Neural cell (in vitro differentiated cells): ENCODE measurements around the gene OLIG1.

Source experiments
- POLR2AphosphoS5 ChIP-seq: IDR thresholded peaks from 2 replicates; pipeline ENCODE4 v1.6.1; 2012
- TF ChIP-seq, protein P1 (sequence below): fragments of 450-650 bp; IDR thresholded peaks from 2 replicates; pipeline ENCODE4 v1.5.1; 2014; ENCODE audit warnings: antibody characterized with exemption, mild to moderate bottlenecking, moderate library complexity; ENCODE audit not compliant: poor library complexity, severe bottlenecking

DNA sequence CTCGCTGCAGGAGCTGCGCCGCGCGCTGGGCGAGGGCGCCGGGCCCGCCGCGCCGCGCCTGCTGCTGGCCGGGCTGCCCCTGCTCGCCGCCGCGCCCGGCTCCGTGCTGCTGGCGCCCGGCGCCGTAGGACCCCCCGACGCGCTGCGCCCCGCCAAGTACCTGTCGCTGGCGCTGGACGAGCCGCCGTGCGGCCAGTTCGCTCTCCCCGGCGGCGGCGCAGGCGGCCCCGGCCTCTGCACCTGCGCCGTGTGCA lies 730 bp downstream of the OLIG1 start:
- no peak for TF ChIP-seq POLR2AphosphoS5
- TF ChIP-seq, protein P1, sequence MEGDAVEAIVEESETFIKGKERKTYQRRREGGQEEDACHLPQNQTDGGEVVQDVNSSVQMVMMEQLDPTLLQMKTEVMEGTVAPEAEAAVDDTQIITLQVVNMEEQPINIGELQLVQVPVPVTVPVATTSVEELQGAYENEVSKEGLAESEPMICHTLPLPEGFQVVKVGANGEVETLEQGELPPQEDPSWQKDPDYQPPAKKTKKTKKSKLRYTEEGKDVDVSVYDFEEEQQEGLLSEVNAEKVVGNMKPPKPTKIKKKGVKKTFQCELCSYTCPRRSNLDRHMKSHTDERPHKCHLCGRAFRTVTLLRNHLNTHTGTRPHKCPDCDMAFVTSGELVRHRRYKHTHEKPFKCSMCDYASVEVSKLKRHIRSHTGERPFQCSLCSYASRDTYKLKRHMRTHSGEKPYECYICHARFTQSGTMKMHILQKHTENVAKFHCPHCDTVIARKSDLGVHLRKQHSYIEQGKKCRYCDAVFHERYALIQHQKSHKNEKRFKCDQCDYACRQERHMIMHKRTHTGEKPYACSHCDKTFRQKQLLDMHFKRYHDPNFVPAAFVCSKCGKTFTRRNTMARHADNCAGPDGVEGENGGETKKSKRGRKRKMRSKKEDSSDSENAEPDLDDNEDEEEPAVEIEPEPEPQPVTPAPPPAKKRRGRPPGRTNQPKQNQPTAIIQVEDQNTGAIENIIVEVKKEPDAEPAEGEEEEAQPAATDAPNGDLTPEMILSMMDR: no peak
